ENCODE results near the gene VPS25.
"Not testable (repeated sequence)": the region's sequence is repeated elsewhere in the genome, so short reads cannot be mapped to it uniquely, and the experiment has no call there.

VPS25 gene

GRCh38 chr17:42768006-42768405 is 5.2 kb upstream of the VPS25 start:
- DNase-seq (ENCODE audit: low read depth in 4 of 4, low spot score in 1 of 4) = not testable (repeated sequence)

- DNase-seq (ENCODE audit: low read depth in 4 of 4, low spot score in 1 of 4) = not testable (repeated sequence)
These were observed 3.3 kb upstream of the VPS25 start for GRCh38 chr17:42769964-42770363.

- DNase-seq (ENCODE audit: low read depth in 4 of 4, low spot score in 1 of 4) = no peak
These were observed 332 bp upstream of the VPS25 start for GRCh38 chr17:42772945-42773289.

GRCh38 chr17:42774066-42774745 is 957 bp downstream of the VPS25 start:
- DNase-seq (ENCODE audit: low read depth in 4 of 4, low spot score in 1 of 4) = no peak

- no peak for DNase-seq (ENCODE audit: low read depth in 4 of 4, low spot score in 1 of 4)
These were observed 2.4 kb downstream of the VPS25 start for GRCh38 chr17:42775534-42776098.

GRCh38 chr17:42778570-42778969 is 5.3 kb downstream of the VPS25 start:
- DNase-seq (ENCODE audit: low read depth in 4 of 4, low spot score in 1 of 4) = no peak

GRCh38 chr17:42779304-42779935 is 6.2 kb downstream of the VPS25 start:
- no peak for DNase-seq (ENCODE audit: low read depth in 4 of 4, low spot score in 1 of 4)

GRCh38 chr17:42779936-42780850 is 6.9 kb downstream of the VPS25 start, which contains the start of gene WNK4:
Gene WNK4 (plus strand): TSS chr17:42780610. CDS start chr17:42780699, 89 bp downstream.
- DNase-seq (ENCODE audit: low read depth in 4 of 4, low spot score in 1 of 4) = no peak

- no peak for DNase-seq (ENCODE audit: low read depth in 4 of 4, low spot score in 1 of 4)
These were observed 7.8 kb downstream of the VPS25 start for GRCh38 chr17:42780851-42781638.

- DNase-seq (ENCODE audit: low read depth in 4 of 4, low spot score in 1 of 4) = no peak
These were observed 8.5 kb downstream of the VPS25 start for GRCh38 chr17:42781639-42782165.

GRCh38 chr17:42782166-42783061 is 9.2 kb downstream of the VPS25 start:
- no peak for DNase-seq (ENCODE audit: low read depth in 4 of 4, low spot score in 1 of 4)

GRCh38 chr17:42783062-42783790 is 10.0 kb downstream of the VPS25 start:
- DNase-seq (ENCODE audit: low read depth in 4 of 4, low spot score in 1 of 4) = no peak

- no peak for DNase-seq (ENCODE audit: low read depth in 4 of 4, low spot score in 1 of 4)
These were observed 10.5 kb downstream of the VPS25 start for GRCh38 chr17:42783791-42784138.

- no peak for DNase-seq (ENCODE audit: low read depth in 4 of 4, low spot score in 1 of 4)
These were observed 11.2 kb downstream of the VPS25 start for GRCh38 chr17:42784409-42784808.

- DNase-seq (ENCODE audit: low read depth in 4 of 4, low spot score in 1 of 4) = no peak
These were observed 11.8 kb downstream of the VPS25 start for GRCh38 chr17:42784811-42785592.

- DNase-seq (ENCODE audit: low read depth in 4 of 4, low spot score in 1 of 4) = no peak
These were observed 14.0 kb downstream of the VPS25 start for GRCh38 chr17:42787266-42787665.

GRCh38 chr17:42791948-42792347 is 18.7 kb downstream of the VPS25 start:
- DNase-seq (ENCODE audit: low read depth in 4 of 4, low spot score in 1 of 4) = no peak

- no peak for DNase-seq (ENCODE audit: low read depth in 4 of 4, low spot score in 1 of 4)
These were observed 19.3 kb downstream of the VPS25 start for GRCh38 chr17:42792545-42792944.
